ENCODE results near the gene STK17A. TPM values are rescaled to one million over a fixed set of nuclear protein-coding genes. Genes with fewer than 3 reads are reported as not detected.

STK17A gene
- total RNA-seq, 1 experiment from 2014 or later = 21.3 TPM

DNA sequence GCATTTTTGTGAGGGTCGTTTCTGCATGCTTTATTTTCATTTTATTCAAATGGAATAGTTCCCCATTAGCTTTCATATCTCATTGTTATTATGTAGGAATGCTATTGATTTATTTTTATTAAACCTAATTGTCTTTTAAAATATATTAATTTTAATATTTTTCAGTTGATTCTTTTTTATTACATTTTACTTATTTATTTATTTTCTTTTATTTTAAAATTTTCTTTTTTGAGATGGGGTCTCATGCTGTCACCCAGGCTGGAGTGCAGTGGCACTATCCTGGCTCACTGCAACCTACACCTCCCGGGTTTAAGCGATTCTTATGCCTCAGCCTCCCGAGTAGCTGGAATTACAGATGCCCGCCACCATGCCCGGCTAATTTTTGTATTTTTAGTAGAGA is 7.4 kb upstream of the STK17A start:
- POLR2A ChIA-PET = no interaction called here
- Histone ChIP-seq H3K9me3 (ENCODE audit: control insufficient read depth, insufficient read depth, low read depth, low read length) (no peaks in the 10 kb centered on the region), H3K4me3 (ENCODE audit: low read depth in 2 of 2, low read length in 2 of 2) (no peak overlapping the region), H3K36me3 (ENCODE audit: control insufficient read depth, insufficient read depth, low read length) (no peaks in the 10 kb centered on the region), H3K4me1 (ENCODE audit: control insufficient read depth, insufficient read depth, low read length) (no peaks in the 10 kb centered on the region), H3K27ac (ENCODE audit: low read length) (no peak overlapping the region), H3K27me3 (ENCODE audit: control insufficient read depth, insufficient read depth, low read length) (peaks cover 2% of the 10 kb centered on the region)
- ATAC-seq (no peak), DNase-seq (ENCODE audit: low read depth, low spot score) (no peak)
- CTCF ChIA-PET = no interaction called here
- in situ Hi-C loops (cut with HindIII; ENCODE audit: low pct_unique_long_range_greater_than_20kb, low sequenced_read_pairs) = loop anchor here (25.0 kb wide), 1 partner anchor 137 kb away; no protein-coding TSS in a partner anchor
- BruUV-seq (replicated peaks) = no TSS peak
- TF ChIP-seq POLR2AphosphoS5 (IDR thresholded peaks at IDR 0.05; ENCODE audit: low read depth, low read length) = no peak
- no peak for TF ChIP-seq TCF7L2 (IDR thresholded peaks at IDR 0.05; ENCODE audit: low read depth, low read length)
- TF ChIP-seq, protein P1, sequence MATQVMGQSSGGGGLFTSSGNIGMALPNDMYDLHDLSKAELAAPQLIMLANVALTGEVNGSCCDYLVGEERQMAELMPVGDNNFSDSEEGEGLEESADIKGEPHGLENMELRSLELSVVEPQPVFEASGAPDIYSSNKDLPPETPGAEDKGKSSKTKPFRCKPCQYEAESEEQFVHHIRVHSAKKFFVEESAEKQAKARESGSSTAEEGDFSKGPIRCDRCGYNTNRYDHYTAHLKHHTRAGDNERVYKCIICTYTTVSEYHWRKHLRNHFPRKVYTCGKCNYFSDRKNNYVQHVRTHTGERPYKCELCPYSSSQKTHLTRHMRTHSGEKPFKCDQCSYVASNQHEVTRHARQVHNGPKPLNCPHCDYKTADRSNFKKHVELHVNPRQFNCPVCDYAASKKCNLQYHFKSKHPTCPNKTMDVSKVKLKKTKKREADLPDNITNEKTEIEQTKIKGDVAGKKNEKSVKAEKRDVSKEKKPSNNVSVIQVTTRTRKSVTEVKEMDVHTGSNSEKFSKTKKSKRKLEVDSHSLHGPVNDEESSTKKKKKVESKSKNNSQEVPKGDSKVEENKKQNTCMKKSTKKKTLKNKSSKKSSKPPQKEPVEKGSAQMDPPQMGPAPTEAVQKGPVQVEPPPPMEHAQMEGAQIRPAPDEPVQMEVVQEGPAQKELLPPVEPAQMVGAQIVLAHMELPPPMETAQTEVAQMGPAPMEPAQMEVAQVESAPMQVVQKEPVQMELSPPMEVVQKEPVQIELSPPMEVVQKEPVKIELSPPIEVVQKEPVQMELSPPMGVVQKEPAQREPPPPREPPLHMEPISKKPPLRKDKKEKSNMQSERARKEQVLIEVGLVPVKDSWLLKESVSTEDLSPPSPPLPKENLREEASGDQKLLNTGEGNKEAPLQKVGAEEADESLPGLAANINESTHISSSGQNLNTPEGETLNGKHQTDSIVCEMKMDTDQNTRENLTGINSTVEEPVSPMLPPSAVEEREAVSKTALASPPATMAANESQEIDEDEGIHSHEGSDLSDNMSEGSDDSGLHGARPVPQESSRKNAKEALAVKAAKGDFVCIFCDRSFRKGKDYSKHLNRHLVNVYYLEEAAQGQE (IDR thresholded peaks at IDR 0.05; ENCODE audit: insufficient read depth in 1 of 2, low read depth in 2 of 2, low read length in 1 of 2) = no peak
- TF ChIP-seq CTCF (IDR thresholded peaks at IDR 0.05) = no peak
- TF ChIP-seq SIN3A (IDR thresholded peaks at IDR 0.05; ENCODE audit: borderline replicate concordance, insufficient read depth, low read depth, low read length) = no peak
- intact Hi-C loops (cut with micrococcal nuclease; ENCODE audit: unreplicated experiment) = no loop called here

- no peak overlapping the region for H3K27ac ChIP-seq (ENCODE audit: low read length)
- POLR2A ChIA-PET = no interaction called here
- H3K9me3 ChIP-seq (ENCODE audit: control insufficient read depth, insufficient read depth, low read depth, low read length) = no peaks in the 10 kb centered on the region
- CTCF ChIA-PET = no interaction called here
- DNase-seq (ENCODE audit: low read depth, low spot score) (no peak), ATAC-seq (no peak)
- no TSS peak for BruUV-seq (replicated peaks)
- intact Hi-C loops (cut with micrococcal nuclease; ENCODE audit: unreplicated experiment) = no loop called here
- no peak overlapping the region for H3K4me3 ChIP-seq (ENCODE audit: low read depth in 2 of 2, low read length in 2 of 2)
- TF ChIP-seq, protein P1 (IDR thresholded peaks at IDR 0.05; ENCODE audit: insufficient read depth in 1 of 2, low read depth in 2 of 2, low read length in 1 of 2) = no peak
- TF ChIP-seq POLR2AphosphoS5 (IDR thresholded peaks at IDR 0.05; ENCODE audit: low read depth, low read length) (no peak), TCF7L2 (IDR thresholded peaks at IDR 0.05; ENCODE audit: low read depth, low read length) (no peak), CTCF (IDR thresholded peaks at IDR 0.05) (no peak), SIN3A (IDR thresholded peaks at IDR 0.05; ENCODE audit: borderline replicate concordance, insufficient read depth, low read depth, low read length) (no peak)
- in situ Hi-C loops (cut with HindIII; ENCODE audit: low pct_unique_long_range_greater_than_20kb, low sequenced_read_pairs) = loop anchor here (25.0 kb wide), 1 partner anchor 136 kb away; no protein-coding TSS in a partner anchor
- H3K27me3 ChIP-seq (ENCODE audit: control insufficient read depth, insufficient read depth, low read length) = peaks cover 9% of the 10 kb centered on the region
- H3K4me1 ChIP-seq (ENCODE audit: control insufficient read depth, insufficient read depth, low read length) = no peaks in the 10 kb centered on the region
- H3K36me3 ChIP-seq (ENCODE audit: control insufficient read depth, insufficient read depth, low read length) = no peaks in the 10 kb centered on the region
Measured at GRCh38 chr7:43576241-43576640, 6.7 kb upstream of the STK17A start.
